HEK293 (cell line): ENCODE measurements around the gene CLN6.

Source experiments
- CTCF ChIA-PET: fragments of 350-600 bp; formaldehyde crosslinking; extraction: SDS; loops from one replicate; lab custom pipeline; 2021; ENCODE audit warnings: antibody characterized with exemption; lab: Yijun Ruan, JAX
- POLR2A ChIA-PET: fragments of 300-600 bp; formaldehyde crosslinking; extraction: SDS; loops from one replicate; lab custom pipeline; 2020; ENCODE audit warnings: antibody characterized with exemption, inconsistent platforms; lab: Yijun Ruan, JAX
- H3K27ac ChIP-seq: fragments of 200-500 bp; sonication (Bioruptor generic); 2 replicates; pipeline ENCODE4 v1.5.1; 2014; ENCODE audit warnings: low read depth, low read length, control low read depth, inconsistent platforms; ENCODE audit errors: extremely low read depth
- H3K36me3 ChIP-seq, 2 experiments: fragments of 200-500 bp in 1 of 2; sonication (Bioruptor generic) in 1 of 2; 1 replicate in 1 of 2; 2 replicates in 1 of 2; pipeline ENCODE4 v1.5.1; 2014 to 2017; ENCODE audit warnings: inconsistent platforms in 2 of 2, low read length in 2 of 2; ENCODE audit not compliant: control insufficient read depth in 2 of 2, insufficient read depth in 1 of 2
- H3K4me1 ChIP-seq: fragments of 200-500 bp; sonication (Bioruptor generic); 2 replicates; pipeline ENCODE4 v1.5.1; 2014; ENCODE audit warnings: mild to moderate bottlenecking, low read length, inconsistent platforms; ENCODE audit not compliant: control insufficient read depth, insufficient read depth
- H3K4me3 ChIP-seq: 2 replicates; pipeline ENCODE4 v1.5.1; 2011; ENCODE audit warnings: low read depth, mild to moderate bottlenecking, control low read depth, low read length, moderate library complexity
- H3K9me3 ChIP-seq: fragments of 200-500 bp; sonication (Bioruptor generic); 2 replicates; pipeline ENCODE4 v1.5.1; 2014; ENCODE audit warnings: low read depth, low read length, inconsistent platforms; ENCODE audit not compliant: control insufficient read depth, insufficient read depth
- BCL11A ChIP-seq: fragments of 450-650 bp; formaldehyde crosslinking; IDR thresholded peaks from 2 replicates; pipeline ENCODE4 v1.5.1; 2016; ENCODE audit warnings: low read depth, missing biosample characterization, missing genetic modification characterization
- BCL6B ChIP-seq: fragments of 450-650 bp; formaldehyde crosslinking; IDR thresholded peaks from 2 replicates; pipeline ENCODE4 v1.5.1; 2017; ENCODE audit warnings: missing biosample characterization, missing genetic modification characterization
- CTCF ChIP-seq: fragments of 450-650 bp; formaldehyde crosslinking; IDR thresholded peaks from 2 replicates; pipeline ENCODE4 v1.5.1; 2016; ENCODE audit warnings: missing biosample characterization, missing genetic modification characterization
- PRDM1 ChIP-seq: fragments of 450-650 bp; formaldehyde crosslinking; IDR thresholded peaks from 2 replicates; pipeline ENCODE4; 2016; ENCODE audit warnings: missing biosample characterization, missing genetic modification characterization
- SALL2 ChIP-seq: fragments of 450-650 bp; formaldehyde crosslinking; IDR thresholded peaks from 2 replicates; pipeline ENCODE4 v1.5.0; 2017; ENCODE audit warnings: missing biosample characterization, mild to moderate bottlenecking, missing genetic modification characterization, borderline replicate concordance
- SCRT2 ChIP-seq: fragments of 450-650 bp; formaldehyde crosslinking; IDR thresholded peaks from 2 replicates; pipeline ENCODE4 v1.5.1; 2016; ENCODE audit warnings: missing biosample characterization, missing genetic modification characterization
- ZBTB11 ChIP-seq: fragments of 450-650 bp; formaldehyde crosslinking; conservative IDR thresholded peaks from 2 replicates; pipeline ENCODE4 v1.5.1; 2016; ENCODE audit warnings: low read depth, missing biosample characterization, missing genetic modification characterization
- ZBTB26 ChIP-seq: fragments of 450-650 bp; formaldehyde crosslinking; optimal IDR thresholded peaks from 2 replicates; pipeline ENCODE3; 2016; ENCODE audit warnings: missing biosample characterization, mild to moderate bottlenecking, missing genetic modification characterization
- ZFHX2 ChIP-seq: fragments of 450-650 bp; formaldehyde crosslinking; conservative IDR thresholded peaks from 2 replicates; pipeline ENCODE4 v1.5.1; 2016; ENCODE audit warnings: missing biosample characterization, missing genetic modification characterization
- ZNF292 ChIP-seq: fragments of 450-650 bp; formaldehyde crosslinking; IDR thresholded peaks from 2 replicates; pipeline ENCODE4 v1.5.1; 2016; ENCODE audit warnings: low read depth, missing biosample characterization, missing genetic modification characterization, borderline replicate concordance
- ZNF394 ChIP-seq: fragments of 450-650 bp; formaldehyde crosslinking; IDR thresholded peaks from 2 replicates; pipeline ENCODE4 v1.5.1; 2016; ENCODE audit warnings: missing biosample characterization, missing genetic modification characterization, mild to moderate bottlenecking, moderate library complexity, borderline replicate concordance
- ZNF398 ChIP-seq: fragments of 450-650 bp; formaldehyde crosslinking; IDR thresholded peaks from 2 replicates; pipeline ENCODE4 v1.5.1; 2017; ENCODE audit warnings: missing biosample characterization, missing genetic modification characterization
- ZNF561 ChIP-seq: fragments of 450-650 bp; IDR thresholded peaks from 2 replicates; pipeline ENCODE4 v1.5.1; 2018; ENCODE audit warnings: missing biosample characterization, missing genetic modification characterization, borderline replicate concordance
- ZNF585B ChIP-seq: fragments of 450-650 bp; formaldehyde crosslinking; IDR thresholded peaks from 2 replicates; pipeline ENCODE4 v1.5.1; 2016; ENCODE audit warnings: missing biosample characterization, missing genetic modification characterization
- ZNF654 ChIP-seq: fragments of 450-650 bp; formaldehyde crosslinking; IDR thresholded peaks from 2 replicates; pipeline ENCODE4 v1.5.1; 2016; ENCODE audit warnings: low read depth, missing biosample characterization, missing genetic modification characterization
- ZNF837 ChIP-seq: fragments of 450-650 bp; formaldehyde crosslinking; IDR thresholded peaks from 2 replicates; pipeline ENCODE4 v1.5.1; 2016; ENCODE audit warnings: missing biosample characterization, missing genetic modification characterization

The CLN6 gene

GRCh38 chr15:68186671-68187397, 42.7 kb downstream of the CLN6 start (continued):
- no peak for TF ChIP-seq ZNF292 (tag by site-specific recombination)
- TF ChIP-seq CTCF (tag by site-specific recombination), result no peak
- TF ChIP-seq ZNF654 (tag by site-specific recombination), result no peak
- TF ChIP-seq BCL11A (tag by site-specific recombination), result no peak
- TF ChIP-seq ZNF394 (tag by site-specific recombination), result no peak
- TF ChIP-seq PRDM1 (tag by site-specific recombination), result no peak
- TF ChIP-seq ZNF837 (tag by site-specific recombination), result no peak
- TF ChIP-seq SALL2, result no peak

GRCh38 chr15:68184616-68185480, 44.7 kb downstream of the CLN6 start:
- Histone ChIP-seq H3K4me3 (no peak overlapping the region), H3K9me3 (no peaks in the 10 kb centered on the region), H3K36me3 (peaks cover 42 to 68% of the 10 kb centered on the region in 2 experiments), H3K27ac (no peak overlapping the region)
- TF ChIP-seq BCL6B (tag by site-specific recombination), result no peak
- TF ChIP-seq ZNF561, result no peak
- TF ChIP-seq ZFHX2 (tag by site-specific recombination), result no peak
- no peak for TF ChIP-seq ZBTB11 (tag by site-specific recombination)
- TF ChIP-seq, all 188 proteins: peak for 0
- ChIA-PET CTCF (interaction anchor here (0.5 to 1.1 kb wide), 5 partner anchors 15 to 880 kb away, joined by 3 to 5 read pairs (median 3); no protein-coding TSS in a partner anchor), POLR2A (no interaction called here)
- H3K4me1 ChIP-seq, result no peaks in the 10 kb centered on the region

- Histone ChIP-seq H3K36me3 (peaks cover 47 to 64% of the 10 kb centered on the region in 2 experiments), H3K4me1 (no peaks in the 10 kb centered on the region), H3K27ac (no peak overlapping the region), H3K4me3 (no peak overlapping the region), H3K9me3 (no peaks in the 10 kb centered on the region)
- ChIA-PET CTCF (interaction anchor here (0.8 kb wide), 1 partner anchor 879 kb away, joined by 3 read pairs; no protein-coding TSS in a partner anchor), POLR2A (no interaction called here)
- TF ChIP-seq ZBTB26 (tag by site-specific recombination), result no peak
- no peak for TF ChIP-seq SCRT2 (tag by site-specific recombination)
- no peak for TF ChIP-seq ZNF398 (tag by site-specific recombination)
- no peak for TF ChIP-seq ZNF585B (tag by site-specific recombination)
These were observed 45.8 kb downstream of the CLN6 start for GRCh38 chr15:68183616-68184315.
